Endometrium (tissue), 2 donors: Measurements from ENCODE around the gene EP400.
"Not testable (repeated sequence)": the region's sequence is repeated elsewhere in the genome, so short reads cannot be mapped to it uniquely, and the experiment has no call there.

Experiments used
- FAIRE-seq: peaks from 2 replicates; lab custom pipeline; 2012; peaks lifted over from hg19 to GRCh38; lab: Jason Lieb, UNC
- donor health status: control.
- donor health status: control.

Gene EP400

DNA sequence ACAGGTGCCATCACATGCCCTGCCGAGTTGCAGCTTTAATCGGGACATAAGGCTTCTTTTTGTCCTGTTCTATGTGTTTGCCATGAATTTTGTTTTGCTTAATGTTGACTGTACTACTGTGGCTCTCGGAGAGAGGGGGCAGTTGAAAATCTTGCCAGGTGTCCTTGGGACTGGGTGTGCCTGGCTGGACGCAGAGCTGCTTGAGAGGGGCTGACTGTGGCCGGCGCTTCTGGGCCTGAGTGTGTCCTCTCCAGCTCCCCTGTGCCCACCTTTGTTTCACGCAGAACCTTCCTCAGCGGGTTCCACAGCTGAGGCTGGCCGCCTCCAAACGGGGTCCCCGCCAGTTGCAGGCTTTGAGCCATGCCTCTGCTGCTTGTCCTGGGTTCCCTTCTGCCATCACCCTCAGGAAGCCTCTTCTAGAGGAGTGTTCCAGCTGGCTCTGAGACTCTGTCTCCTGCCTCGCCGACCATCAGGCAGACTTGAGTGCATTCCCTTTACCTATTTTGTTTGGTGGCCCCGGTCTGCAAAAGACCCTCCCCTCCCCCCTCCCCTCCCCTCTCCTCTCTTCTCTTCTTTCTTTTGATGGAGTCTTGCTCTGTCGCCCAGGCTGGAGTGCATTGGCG lies 144.6 kb downstream of the EP400 start:
- no peak for FAIRE-seq

DNA sequence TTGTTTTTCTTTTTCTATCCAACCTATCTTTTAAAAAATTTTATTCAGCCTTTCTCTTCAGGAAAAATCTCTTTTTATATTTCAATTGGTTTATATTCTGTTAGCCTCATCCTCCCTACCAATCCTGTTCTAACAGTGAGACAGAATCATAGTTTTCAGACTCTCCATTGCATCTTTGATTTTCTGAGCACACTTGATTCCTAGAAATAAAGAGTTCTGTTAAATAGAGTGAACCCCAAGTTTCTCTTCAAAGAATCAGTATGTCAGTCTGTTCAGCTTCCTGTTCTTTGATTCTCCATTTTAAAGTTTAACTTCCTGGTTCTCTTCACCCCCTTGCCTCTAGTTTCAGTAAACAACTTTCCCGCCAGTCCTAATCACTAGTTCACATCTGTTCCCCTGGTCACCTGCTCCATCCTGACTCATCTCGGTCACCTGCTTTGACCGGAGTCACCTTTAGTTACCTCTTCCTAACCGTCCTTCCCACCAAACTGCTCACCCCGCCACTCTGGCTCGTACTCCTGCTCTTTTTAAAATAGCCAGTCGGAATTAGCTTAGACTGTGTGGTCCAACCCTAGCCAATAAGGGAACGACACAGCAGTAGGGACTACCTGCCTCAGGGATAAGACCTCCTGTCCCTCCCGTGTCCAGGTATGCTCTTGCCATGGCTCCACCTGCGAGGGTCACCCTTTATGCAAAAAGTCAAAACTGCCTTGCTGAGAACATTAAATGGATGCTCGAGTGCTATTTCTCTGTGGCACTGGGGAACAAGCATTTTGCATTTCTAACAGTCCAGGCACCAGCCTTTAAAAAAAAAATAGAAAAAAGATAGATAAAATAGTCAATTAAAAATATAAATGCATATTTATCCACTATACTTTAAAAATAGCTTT lies 146.0 kb downstream of the EP400 start:
- FAIRE-seq = no peak

DNA sequence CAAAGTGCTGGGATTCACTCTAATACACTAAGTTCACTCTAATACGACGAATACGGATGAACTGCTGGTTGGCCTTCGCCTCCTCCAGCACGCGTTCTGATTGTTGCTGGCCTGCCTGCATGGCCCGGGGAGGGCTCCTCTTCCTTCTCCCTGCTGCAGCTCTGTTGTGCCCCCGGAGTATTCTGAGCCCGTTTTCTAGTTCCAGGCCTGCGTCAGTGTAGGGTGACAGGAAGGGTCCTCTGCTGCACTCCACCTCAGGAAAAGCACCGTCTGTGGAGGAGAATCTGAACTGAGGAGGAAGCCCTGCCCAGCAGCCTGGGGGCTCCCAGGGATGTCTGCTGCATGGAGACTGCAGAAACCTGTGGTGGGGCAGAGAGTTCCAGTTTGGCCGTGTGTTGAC lies 150.0 kb downstream of the EP400 start:
- no peak for FAIRE-seq

DNA sequence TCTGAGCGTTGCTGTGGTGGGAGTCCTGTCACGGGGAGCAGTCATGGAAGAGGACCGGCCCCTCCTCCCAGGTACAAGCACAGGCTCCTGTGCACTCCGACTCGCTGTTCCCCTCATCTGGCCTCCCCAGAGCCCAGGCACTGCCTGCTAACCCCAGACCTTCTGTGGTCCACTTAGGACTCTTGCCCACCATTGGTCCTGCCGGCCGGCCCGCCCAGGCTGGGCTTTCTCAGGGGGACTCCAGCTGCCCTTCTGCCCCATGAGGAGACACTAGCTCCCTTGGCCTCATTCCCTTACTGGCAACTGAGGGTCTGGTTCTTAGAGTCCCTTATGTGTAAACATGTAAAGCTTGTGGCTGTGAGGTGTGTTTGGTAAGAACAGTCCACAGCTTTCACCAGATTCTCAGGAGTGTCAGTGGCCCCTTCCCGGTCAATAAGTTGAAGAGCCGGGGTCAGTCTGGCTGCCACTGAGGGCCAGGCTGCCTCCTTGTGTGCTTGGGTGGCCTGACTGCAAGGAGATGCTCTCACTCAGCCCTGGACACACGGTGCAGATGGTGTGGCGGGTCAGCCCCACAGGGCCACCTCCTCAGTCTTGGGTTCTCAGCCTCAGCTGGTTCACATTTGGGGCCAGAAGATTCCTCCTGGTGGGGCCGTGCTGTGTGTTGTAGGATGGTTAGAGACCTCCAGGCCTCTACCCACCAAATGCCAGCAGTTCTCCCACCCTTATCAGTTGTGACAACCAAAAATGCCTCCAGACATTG lies 150.7 kb downstream of the EP400 start:
- FAIRE-seq = no peak

DNA sequence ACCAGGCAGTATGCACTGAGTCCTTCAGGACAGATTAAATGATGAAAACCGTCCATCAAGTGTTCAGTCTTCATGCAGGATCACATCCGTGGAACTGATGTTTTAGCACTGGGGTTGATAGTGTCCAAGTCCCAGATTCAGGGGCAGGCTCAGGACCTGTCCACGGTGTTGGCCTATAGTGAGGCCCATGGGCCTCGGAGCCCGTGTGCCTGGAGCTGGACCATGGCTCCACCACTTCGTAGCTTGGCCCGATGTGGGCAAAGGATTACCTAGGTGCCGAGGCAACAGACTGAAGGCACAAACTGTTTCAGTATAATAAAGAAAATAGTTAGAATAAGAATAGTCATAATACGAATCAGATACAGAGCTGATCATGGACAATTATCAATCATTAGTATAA lies 152.6 kb downstream of the EP400 start:
- FAIRE-seq = no peak

DNA sequence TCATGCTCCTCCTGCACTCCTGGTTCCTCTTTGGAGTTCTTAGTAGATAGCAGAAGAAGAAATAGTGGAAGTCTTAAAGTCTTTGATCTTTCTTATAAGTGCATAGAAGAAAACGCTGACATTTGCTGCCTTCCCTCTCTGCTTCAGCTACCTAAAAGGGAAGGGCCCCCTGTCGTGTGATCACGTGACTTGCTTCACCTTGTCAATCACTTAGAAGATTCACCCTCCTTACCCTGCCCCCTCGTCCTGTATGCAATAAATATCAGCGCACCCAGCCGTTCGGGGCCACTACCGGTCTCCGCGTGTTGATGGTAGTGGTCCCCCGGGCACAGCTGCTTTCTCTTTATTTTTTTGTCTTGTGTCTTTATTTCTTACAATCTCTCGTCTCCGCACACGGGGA lies 153.3 kb downstream of the EP400 start:
- not testable (repeated sequence) for FAIRE-seq

DNA sequence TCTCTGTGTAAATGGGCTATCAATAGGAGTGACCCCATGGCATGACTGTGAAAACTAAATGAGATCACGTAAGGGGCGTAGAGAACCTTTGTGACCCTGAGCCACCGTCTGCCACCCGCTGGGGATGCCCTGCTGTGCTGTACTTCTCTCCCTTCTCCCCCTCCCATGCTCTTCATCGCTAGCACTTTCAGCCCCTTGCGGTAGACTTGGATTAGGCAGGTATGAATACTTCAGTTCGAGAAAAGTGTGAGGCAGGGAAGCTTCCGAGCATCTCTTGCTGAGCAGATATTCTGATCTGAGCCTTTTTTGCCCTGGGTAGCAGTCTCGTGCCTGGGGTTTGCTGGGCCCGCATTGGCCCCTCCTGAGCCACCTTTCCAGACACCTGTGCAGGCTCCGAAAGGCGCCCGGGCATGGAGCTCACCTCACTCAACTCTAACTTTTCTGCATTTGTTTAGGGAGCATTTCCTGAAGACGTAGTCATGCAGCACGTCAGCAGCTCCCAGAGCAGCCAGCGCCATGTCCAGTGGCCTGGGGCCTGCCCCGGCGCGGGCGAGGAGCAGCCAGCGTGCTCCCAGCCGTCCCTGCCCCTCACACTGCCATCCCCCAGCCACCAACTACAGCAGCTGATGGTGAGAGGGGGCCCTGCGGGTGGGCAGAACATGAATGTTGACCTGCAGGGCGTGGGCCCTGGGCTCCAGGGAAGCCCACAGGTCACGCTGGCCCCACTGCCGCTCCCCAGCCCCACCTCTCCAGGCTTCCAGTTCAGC lies 154.0 kb downstream of the EP400 start:
- FAIRE-seq = no peak

DNA sequence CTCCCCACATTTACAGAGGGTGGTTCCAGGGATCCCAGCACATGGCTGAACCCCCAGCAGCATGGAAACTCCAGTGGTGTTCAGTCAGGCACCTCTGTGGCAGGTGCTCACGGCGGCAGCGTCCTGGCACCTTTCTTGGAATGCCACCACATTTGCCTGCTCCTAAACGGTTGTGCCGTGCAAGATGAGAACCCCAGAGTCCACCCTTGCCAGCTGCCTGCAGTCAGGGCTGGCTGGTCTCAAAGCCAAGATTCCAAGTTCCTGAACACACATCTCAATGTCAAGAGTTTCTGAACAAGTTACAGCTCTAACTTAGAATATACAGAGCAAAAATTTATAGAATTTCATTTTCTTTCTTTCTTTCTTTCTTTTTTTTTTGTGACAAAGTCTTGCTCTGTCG lies 155.7 kb downstream of the EP400 start:
- no peak for FAIRE-seq

DNA sequence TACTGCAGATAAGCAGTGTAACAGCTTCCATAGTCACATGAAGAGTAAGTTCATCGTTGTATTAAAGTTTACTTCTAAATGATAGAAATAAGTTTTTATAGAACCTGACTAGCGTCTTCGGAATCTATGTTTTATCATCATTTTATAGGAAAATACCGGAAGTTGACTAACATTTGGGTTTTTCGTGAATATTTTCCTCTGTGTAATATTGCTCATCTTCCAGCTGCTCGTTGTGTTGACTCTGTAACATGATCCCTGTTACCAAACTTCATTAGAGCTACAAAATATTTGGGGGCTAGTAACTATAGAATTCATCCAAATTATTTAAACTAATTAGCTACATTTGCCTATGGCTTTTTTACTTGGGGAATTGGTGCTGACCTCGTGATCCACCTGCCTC lies 157.2 kb downstream of the EP400 start:
- FAIRE-seq = no peak

DNA sequence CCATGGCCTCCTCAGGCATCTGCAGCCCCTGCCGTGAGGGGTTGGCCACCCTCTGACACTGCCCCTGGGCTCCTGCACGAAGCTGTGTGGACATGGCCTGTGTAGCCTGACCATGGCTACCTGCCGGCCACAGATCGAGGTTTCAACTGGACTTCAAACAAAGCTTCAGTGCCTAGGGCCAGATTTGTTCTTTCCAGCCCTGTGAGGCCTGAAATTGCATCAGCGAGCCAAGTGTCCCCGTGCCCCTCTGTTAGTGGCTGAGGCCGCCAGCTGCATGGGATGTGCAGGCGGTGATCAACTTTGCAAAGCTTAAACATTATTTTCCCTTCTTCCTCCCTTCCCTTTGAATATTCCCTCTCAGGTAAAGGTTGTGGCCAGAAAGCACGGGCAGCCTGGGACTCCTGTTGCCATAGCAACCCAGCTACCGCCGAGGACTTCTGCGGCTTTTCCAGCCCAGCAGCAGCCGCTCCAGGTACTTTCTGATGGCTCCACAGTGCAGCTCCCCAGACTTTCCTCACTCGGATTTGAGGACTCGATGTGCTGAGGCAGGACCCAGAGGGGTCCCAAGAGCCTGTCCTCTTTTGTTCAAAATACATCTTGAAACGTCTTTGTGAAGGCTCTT lies 158.6 kb downstream of the EP400 start:
- no peak for FAIRE-seq

DNA sequence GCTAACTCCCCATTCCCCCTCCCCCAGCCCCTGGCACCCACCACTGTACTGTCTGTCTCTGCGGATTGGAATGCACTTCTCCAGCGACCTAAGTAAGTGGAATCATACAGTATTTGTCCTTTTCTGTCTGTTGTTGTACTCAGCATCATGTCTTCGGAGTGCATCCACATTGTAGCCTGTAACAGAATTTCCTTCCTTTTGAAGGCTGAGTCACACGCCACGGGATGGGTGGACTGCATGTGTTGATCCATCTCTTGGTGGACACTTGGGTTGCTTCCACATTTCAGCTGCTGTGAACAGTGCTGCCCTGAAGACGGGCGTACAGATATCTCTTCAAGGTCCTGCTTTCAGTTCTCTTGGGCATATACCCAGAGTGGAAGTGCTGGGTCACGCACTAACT lies 160.0 kb downstream of the EP400 start:
- FAIRE-seq = no peak

DNA sequence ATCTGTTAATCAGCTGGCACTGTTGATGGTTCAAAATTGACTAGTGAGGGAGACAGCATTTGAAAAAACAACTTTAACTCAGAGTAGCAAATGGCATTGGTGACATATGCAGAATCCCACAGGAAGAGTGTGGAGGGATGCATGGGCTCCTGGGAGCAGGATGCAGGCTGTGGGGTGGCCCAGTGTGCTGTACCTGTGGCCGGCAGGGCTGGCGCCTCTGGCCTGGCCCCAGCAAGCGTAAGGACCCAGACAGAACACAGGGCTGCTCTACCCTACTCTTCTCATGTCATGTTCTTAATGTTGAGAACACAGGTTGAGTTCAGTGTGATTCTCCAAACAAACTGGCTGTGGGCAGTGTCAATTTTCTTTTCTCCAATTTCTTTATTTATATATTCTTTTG lies 160.9 kb downstream of the EP400 start:
- no peak for FAIRE-seq

DNA sequence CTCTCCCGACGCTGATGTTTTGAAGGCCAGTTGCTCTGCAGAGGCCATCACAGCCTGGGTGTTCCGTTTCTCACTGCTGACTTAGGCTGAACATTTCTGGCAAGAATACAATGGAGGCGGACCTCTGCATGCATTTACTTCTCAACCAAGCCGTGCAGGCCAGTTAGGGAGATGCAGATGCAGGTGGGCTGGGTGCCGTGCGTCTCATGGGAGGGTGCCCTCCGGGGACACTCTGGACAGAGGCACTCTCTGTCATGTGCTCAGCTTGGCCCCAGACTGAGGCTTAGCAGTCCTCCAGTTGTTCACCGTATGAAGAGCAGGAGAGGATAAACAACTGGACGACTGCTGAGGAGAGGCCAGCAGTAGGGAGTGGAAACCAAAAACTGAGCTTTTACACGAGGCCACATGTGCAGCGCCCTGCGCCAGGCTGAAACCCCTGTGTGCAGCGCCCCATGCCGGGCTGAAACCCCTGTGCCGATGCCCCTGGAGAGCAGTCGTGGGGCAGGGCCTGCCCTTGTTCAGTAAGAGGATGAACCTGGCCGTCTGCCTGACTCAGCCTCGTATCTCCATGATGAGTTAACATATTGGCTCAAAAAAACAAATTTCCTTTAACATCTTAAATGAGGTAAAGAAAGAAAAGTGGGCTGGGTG lies 162.0 kb downstream of the EP400 start:
- FAIRE-seq = no peak

DNA sequence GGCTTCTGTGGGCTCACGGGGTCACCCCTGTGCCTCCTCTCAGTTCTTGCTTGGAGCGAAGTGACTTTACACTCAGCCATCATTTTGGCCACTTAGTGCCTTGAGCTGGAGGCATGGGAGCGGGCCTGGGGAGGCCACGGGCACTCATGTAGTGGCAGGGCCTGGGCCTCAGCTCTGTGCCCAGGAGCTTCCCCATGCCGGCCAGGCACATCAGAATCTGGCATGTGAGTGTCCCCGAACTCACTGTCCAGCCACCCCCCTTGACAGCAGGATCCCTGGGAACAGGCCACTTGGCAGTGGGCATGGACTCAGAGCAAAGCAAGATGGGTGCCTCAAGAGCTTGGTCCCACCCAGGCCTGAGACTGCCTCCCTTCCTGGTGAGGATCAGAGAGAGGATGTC lies 164.9 kb downstream of the EP400 start:
- no peak for FAIRE-seq

DNA sequence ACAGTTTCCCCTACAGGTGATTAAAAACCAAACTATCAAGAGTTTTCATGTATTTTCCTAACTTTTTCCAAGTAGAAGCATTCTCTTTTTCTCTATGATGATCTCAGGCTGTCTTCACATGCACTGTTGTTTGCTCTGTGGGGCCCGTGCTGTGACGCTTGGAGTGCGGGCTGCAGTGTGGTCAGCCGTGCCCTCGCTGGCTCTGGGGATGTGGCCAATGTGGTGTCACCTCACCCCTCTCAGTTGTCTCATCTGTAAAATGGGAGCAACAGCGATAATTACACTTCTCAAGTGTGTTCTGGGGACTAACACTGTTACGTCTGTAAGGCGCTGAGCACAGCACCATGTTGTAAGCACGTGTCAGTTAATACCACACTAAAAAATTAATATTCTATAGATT lies 165.8 kb downstream of the EP400 start:
- FAIRE-seq = no peak

DNA sequence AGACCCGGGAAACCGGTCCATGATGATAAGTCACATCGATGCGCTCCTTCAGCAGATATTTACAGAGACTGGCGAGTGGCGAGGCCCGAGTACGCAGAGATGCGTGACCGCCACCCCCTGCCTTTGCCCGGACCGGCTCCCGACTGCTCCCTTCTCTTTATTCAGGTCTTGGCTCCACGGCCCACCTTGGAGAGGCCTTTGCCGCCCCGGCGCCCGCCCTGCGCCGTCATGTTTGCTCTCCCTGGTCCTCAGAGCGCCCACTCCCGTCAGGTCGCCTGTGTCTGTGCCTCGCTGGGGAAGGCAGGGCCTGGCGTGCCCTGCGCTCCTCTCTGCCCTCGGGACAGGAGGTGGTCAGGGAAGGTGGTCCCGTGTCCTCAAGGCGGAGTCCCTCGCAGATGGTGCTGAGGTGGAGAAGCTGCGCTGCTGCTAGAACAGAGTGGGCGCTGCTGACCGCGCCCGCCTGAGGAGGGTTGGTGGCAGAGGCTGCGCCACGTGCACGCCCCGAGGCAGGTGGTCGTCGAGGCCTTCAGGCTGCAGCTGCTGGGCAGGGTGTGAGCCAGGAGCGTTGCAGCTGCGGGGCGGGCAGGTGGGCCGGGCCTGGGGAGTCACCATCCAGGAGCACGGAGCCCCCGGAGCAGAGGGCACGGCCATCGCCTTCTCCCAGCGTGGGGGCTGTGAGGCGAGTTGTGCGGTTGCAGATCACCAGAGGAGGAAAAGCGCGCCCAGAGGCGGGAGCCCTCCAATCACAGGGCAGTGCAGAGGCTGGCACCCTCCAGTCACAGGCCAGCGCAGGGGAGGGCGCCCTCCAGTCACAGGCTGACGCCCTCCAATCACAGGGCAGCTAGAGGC lies 167.2 kb downstream of the EP400 start:
- no peak for FAIRE-seq

DNA sequence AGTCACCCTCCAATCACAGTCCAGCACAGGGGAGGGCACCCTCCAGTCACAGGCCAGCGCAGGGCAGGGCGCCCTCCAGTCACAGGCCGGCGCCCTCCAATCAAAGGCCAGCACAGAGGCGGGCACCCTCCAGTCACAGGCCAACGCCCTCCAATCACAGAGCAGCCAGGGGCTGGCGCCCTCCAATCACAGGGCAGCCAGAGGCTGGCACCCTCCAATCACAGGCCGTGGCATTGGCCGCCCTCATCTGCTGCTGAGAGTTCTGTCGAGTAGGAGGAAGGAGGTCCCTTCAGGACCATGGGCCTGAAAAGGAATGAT lies 167.8 kb downstream of the EP400 start:
- no peak for FAIRE-seq

DNA sequence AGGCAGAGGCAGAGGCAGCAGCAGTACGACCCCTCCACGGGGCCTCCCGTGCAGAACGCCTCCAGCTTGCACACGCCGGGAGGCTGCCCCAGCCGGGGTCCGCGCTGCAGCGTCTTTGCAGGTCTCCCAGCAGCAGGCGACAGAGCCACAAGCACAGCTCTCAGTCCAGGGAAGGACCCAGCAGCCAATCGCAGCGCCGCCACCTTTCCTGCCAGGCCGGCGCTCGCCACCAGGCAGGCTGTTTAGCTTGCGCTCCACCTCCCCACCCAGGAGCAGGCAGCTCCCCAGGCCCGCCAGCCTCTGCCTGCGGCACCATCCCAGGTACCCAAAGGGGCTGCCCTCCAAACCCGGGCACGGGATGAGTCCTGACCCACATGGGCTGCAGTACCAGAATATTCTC lies 169.1 kb downstream of the EP400 start:
- no peak for FAIRE-seq

DNA sequence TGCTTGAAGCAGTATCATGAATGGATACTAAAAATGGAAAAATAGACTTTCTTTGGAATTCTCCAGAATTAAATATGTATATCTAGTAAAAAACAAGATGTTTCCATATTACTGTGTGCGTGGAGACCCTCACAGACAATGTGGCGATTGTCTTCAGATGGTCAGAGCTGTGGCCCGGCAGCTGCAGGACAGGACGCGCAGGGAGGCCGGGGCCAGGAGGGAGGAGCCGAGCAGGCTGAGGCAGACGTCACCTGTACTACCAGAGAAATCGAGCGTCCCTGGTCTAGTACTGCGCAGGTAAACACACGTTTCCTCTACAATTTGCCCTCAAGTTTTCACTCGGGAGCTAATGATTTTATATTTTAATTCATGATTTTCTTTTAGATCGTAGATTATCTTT lies 171.5 kb downstream of the EP400 start:
- no peak for FAIRE-seq

DNA sequence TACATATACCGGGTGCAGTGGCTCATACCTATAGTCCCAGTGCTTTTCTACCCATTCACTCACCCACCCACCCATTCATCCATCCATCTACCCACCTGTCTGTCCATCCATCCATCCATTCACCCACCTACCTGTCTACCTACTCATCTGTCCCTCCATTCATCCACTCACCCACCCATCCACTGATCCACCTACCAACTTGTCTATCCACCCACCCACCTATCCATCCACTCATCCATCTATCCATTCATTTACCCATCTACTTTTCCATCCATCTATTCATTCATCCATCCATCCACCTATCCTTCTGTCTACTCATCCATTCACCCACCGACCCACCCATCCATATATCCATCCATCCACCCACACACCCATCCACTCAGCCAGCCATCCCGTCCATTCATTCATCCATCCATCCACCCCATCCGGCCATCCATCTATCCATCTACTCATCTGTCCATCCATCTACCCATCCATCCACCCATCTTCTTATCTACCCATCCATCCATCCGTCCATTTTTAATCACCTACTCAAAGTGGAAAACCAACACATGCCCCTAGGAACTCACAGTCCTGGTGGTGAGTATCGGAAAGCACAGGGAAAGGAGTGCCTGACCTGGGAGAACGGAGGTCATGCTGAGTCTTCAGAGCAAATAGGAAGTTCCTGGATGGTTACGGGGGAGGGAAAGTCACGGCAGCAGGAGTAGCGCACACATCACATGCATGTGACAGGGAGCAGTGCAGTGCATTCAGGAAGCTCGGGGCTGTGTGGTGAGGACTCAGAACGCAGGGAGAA lies 174.4 kb downstream of the EP400 start:
- no peak for FAIRE-seq
